Mesothelial cell of epicardium (in vitro differentiated cells): ENCODE data around the gene KBTBD12. TPM values are rescaled to one million over a fixed set of nuclear protein-coding genes. Genes with fewer than 3 reads are reported as not detected.
"Not testable (repeated sequence)": the region's sequence is repeated elsewhere in the genome, so short reads cannot be mapped to it uniquely, and the experiment has no call there.

Source experiments
- DNase-seq, 2 experiments: peaks; one replicate each; pipeline ENCODE4 v3.0.0; 2021; ENCODE audit warnings: low spot score in 2 of 2; ENCODE audit not compliant: unreplicated experiment in 2 of 2
- H3K27ac Mint-ChIP-seq: 2 replicates; pipeline ENCODE4 v1.8.0; 2021; ENCODE audit warnings: mixed read lengths
- H3K27me3 Mint-ChIP-seq: 2 replicates; pipeline ENCODE4 v1.8.0; 2021; ENCODE audit warnings: low read depth, mixed read lengths
- H3K36me3 Mint-ChIP-seq: 2 replicates; pipeline ENCODE4 v1.8.0; 2021; ENCODE audit warnings: mixed read lengths
- H3K4me1 Mint-ChIP-seq: 2 replicates; pipeline ENCODE4 v1.8.0; 2021; ENCODE audit warnings: mixed read lengths
- H3K4me3 Mint-ChIP-seq: 2 replicates; pipeline ENCODE4 v1.8.0; 2021; ENCODE audit warnings: mild to moderate bottlenecking, moderate library complexity, mixed read lengths
- H3K9me3 Mint-ChIP-seq: 2 replicates; pipeline ENCODE4 v1.8.0; 2021; ENCODE audit warnings: mixed read lengths
- CTCF ChIP-seq: fragments of 200-600 bp; sonication (generic); IDR thresholded peaks from one replicate; pipeline ENCODE4 v1.5.0; 2021; ENCODE audit warnings: antibody characterized with exemption; ENCODE audit not compliant: unreplicated experiment
- total RNA-seq: library from RNA; stranded (reverse); gene quantifications from 3 replicates; pipeline ENCODE4 v1.2.1, GENCODE V29; 2021

Gene KBTBD12
- total RNA-seq, 1 donor from 2014 or later = not detected

DNA sequence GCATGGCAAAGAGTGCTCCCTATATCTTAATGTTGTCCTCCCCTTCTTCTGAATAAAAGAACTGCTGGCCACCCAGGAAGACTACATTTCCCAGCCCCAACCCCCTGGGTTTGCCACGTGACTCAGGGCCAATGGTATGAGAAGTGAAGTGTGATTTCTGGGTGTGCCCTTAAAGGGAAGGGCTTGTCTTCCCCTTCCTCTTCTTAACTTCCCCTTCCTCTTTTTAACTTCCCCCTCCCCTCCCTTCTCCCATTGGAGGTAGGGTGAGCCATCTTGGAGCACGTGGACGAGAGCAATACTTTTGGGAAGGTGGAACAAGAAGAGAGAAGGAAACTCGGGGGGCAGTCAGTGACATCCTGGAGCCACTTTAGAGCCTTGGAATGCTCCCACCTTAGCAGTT is 6.8 kb upstream of the KBTBD12 start:
- no peak for TF ChIP-seq CTCF
- no peaks in the 10 kb centered on the region for H3K36me3 Mint-ChIP-seq
- DNase-seq = no peak
- peaks cover 11% of the 10 kb centered on the region for H3K4me1 Mint-ChIP-seq
- H3K27me3 Mint-ChIP-seq = peaks cover 50% of the 10 kb centered on the region
- H3K9me3 Mint-ChIP-seq = peaks cover 4% of the 10 kb centered on the region
- no peak overlapping the region for H3K27ac Mint-ChIP-seq
- no peak overlapping the region for H3K4me3 Mint-ChIP-seq

GRCh38 chr3:127908951-127909350 is 6.1 kb upstream of the KBTBD12 start:
- DNase-seq = no peak
- Mint-ChIP-seq H3K36me3 (no peaks in the 10 kb centered on the region), H3K27ac (no peak overlapping the region), H3K9me3 (peaks cover 4% of the 10 kb centered on the region), H3K4me3 (no peak overlapping the region), H3K27me3 (peaks cover 51% of the 10 kb centered on the region), H3K4me1 (peaks cover 11% of the 10 kb centered on the region)
- TF ChIP-seq CTCF = no peak

DNA sequence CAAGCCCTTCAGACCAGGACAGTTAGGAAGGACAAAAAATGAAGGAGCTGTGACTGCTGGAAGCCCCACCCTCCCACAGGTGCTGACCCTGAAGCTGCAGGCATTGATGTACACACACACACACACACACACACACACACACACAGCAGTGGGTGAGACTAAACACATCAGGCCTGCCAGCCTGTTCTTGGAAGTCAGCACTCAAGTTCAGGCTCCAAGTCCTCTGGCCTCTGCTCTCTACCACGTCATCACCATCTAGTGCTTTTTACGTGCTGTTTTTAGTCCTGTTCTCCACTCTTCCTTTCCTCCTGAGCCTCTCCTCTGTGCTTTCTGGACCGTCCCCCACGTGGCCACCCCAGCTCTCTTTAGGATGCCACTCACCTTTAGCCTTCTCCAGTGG is 5.4 kb upstream of the KBTBD12 start:
- TF ChIP-seq CTCF = no peak
- no peak for DNase-seq
- Mint-ChIP-seq H3K9me3 (no peaks in the 10 kb centered on the region), H3K4me3 (no peak overlapping the region), H3K36me3 (no peaks in the 10 kb centered on the region), H3K27me3 (peaks cover 56% of the 10 kb centered on the region), H3K4me1 (peaks cover 11% of the 10 kb centered on the region), H3K27ac (no peak overlapping the region)

DNA sequence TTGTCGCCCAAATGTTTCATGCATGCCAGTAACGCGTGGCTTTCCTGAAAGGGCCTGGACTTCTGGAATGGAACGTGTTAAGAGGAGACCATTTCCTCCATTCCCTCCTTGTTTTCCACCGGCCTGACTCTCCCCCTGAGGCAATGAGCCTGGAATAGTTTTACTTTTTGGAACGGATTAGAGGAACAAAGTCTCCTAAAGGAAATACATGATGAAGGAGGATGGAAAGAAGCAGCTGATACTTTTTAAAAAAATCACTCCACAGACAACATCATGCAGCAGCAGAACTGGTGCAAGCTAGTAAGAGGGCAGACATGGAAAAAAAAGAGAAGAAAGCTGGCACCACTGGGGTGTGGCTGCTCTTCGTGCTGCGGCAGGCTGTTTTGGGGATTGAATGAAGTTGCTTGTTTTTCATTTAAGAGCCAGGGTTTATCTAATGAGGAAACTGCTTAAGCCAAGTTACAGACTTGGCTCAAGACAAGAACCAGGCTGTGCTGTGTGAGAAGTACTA is 3.6 kb upstream of the KBTBD12 start:
- peak overlapping the region; percentile 53 for H3K27ac Mint-ChIP-seq
- H3K27me3 Mint-ChIP-seq = peaks cover 58% of the 10 kb centered on the region
- no peak overlapping the region for H3K4me3 Mint-ChIP-seq
- peaks cover 13% of the 10 kb centered on the region for H3K4me1 Mint-ChIP-seq
- no peak for TF ChIP-seq CTCF
- no peaks in the 10 kb centered on the region for H3K9me3 Mint-ChIP-seq
- no peaks in the 10 kb centered on the region for H3K36me3 Mint-ChIP-seq
- no peak for DNase-seq

DNA sequence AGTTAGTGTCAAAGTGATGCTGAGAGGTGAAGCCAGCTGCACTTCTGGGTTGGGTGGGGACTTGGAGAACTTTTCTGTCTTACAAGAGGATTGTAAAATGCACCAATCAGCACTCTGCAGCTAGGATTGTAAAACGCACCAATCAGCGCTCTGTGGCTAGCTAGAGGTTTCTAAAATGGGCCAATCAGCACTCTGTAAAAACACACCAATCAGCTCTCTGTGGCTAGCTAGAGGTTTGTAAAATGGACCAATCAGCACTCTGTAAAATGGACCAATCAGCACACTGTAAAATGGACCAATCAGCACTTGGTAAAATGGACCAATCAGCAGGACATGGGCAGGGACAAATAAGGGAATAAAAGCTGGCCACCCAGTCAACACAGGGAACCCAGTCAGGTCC is 1.2 kb upstream of the KBTBD12 start:
- not testable (repeated sequence) for DNase-seq, H3K9me3 Mint-ChIP-seq, H3K27ac Mint-ChIP-seq, H3K36me3 Mint-ChIP-seq, H3K4me3 Mint-ChIP-seq
- peaks cover 61% of the 10 kb centered on the region for H3K27me3 Mint-ChIP-seq
- H3K4me1 Mint-ChIP-seq = peaks cover 13% of the 10 kb centered on the region

GRCh38 chr3:127914584-127914983 is 448 bp upstream of the KBTBD12 start:
- Mint-ChIP-seq H3K27me3 (peaks cover 58% of the 10 kb centered on the region), H3K4me3 (no peak overlapping the region), H3K9me3 (no peaks in the 10 kb centered on the region), H3K36me3 (no peaks in the 10 kb centered on the region), H3K4me1 (peaks cover 13% of the 10 kb centered on the region), H3K27ac (no peak overlapping the region)
- no peak for TF ChIP-seq CTCF
- DNase-seq = no peak
